HEK293 (cell line): ENCODE data around the gene ARHGAP26.

Experiments
- SP2 ChIP-seq: fragments of 450-650 bp; formaldehyde crosslinking; IDR thresholded peaks from 2 replicates; pipeline ENCODE4 v1.5.1; 2016; ENCODE audit warnings: missing biosample characterization, missing genetic modification characterization
- YY1 ChIP-seq: fragments of 450-650 bp; formaldehyde crosslinking; IDR thresholded peaks from 2 replicates; pipeline ENCODE4 v1.5.1; 2018; ENCODE audit warnings: missing biosample characterization, missing genetic modification characterization
- ZBTB17 ChIP-seq: fragments of 450-650 bp; formaldehyde crosslinking; IDR thresholded peaks from 2 replicates; pipeline ENCODE4 v1.5.1; 2016; ENCODE audit warnings: missing biosample characterization, missing genetic modification characterization
- ZBTB21 ChIP-seq: fragments of 450-650 bp; formaldehyde crosslinking; IDR thresholded peaks from 2 replicates; pipeline ENCODE4 v1.5.1; 2017; ENCODE audit warnings: missing biosample characterization, missing genetic modification characterization
- ZNF302 ChIP-seq: fragments of 450-650 bp; formaldehyde crosslinking; IDR thresholded peaks from 2 replicates; pipeline ENCODE4 v1.5.1; 2016; ENCODE audit warnings: missing biosample characterization, missing genetic modification characterization, low read depth
- ZNF354C ChIP-seq: fragments of 450-650 bp; formaldehyde crosslinking; IDR thresholded peaks from 2 replicates; pipeline ENCODE4 v1.5.1; 2016; ENCODE audit warnings: missing biosample characterization, missing genetic modification characterization, low read depth, borderline replicate concordance
- ZNF555 ChIP-seq: fragments of 450-650 bp; formaldehyde crosslinking; conservative IDR thresholded peaks from 2 replicates; pipeline ENCODE4 v1.5.1; 2017; ENCODE audit warnings: missing biosample characterization, mild to moderate bottlenecking, missing genetic modification characterization, inconsistent platforms
- ZNF664 ChIP-seq: fragments of 450-650 bp; formaldehyde crosslinking; IDR thresholded peaks from 2 replicates; pipeline ENCODE4 v1.5.1; 2016; ENCODE audit warnings: missing biosample characterization, missing genetic modification characterization
- TF ChIP-seq, protein P1 (sequence below): fragments of 450-650 bp; formaldehyde crosslinking; IDR thresholded peaks from 2 replicates; pipeline ENCODE4 v1.5.1; 2016; ENCODE audit warnings: missing biosample characterization, missing genetic modification characterization

DNA sequence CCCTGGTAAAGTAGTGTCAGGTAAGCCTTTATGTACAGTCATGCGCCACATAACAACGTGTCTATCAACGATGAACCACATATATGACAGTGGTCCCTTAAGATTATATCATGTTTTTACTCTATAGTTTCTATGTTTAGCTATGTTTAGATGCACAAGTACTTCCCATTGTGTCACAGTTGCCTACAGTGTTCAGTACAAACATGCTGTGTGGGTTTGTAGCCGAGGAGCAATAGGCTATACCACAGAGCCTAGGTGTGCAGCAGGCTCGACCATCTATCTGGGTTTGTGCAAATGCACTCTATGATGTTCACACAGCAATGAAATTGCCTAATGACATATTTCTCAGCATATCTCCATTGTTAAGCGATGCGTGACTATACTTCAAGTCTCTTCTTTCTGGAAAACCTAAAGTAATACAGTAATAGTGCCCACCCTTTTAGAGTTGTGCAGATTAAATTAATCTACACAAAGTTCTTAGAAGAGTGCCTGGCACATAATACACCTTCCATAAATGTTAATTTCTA is 295.9 kb downstream of the ARHGAP26 start:
- TF ChIP-seq, protein P1, sequence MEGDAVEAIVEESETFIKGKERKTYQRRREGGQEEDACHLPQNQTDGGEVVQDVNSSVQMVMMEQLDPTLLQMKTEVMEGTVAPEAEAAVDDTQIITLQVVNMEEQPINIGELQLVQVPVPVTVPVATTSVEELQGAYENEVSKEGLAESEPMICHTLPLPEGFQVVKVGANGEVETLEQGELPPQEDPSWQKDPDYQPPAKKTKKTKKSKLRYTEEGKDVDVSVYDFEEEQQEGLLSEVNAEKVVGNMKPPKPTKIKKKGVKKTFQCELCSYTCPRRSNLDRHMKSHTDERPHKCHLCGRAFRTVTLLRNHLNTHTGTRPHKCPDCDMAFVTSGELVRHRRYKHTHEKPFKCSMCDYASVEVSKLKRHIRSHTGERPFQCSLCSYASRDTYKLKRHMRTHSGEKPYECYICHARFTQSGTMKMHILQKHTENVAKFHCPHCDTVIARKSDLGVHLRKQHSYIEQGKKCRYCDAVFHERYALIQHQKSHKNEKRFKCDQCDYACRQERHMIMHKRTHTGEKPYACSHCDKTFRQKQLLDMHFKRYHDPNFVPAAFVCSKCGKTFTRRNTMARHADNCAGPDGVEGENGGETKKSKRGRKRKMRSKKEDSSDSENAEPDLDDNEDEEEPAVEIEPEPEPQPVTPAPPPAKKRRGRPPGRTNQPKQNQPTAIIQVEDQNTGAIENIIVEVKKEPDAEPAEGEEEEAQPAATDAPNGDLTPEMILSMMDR (tag by site-specific recombination): no peak
- no peak for TF ChIP-seq ZNF664 (tag by site-specific recombination)
- no peak for TF ChIP-seq ZNF354C
- no peak for TF ChIP-seq YY1 (tag by site-specific recombination)
- no peak for TF ChIP-seq ZBTB21 (tag by site-specific recombination)
- TF ChIP-seq SP2 (tag by site-specific recombination): no peak
- no peak for TF ChIP-seq ZNF302 (tag by site-specific recombination)
- no peak for TF ChIP-seq ZNF555 (tag by site-specific recombination)
- no peak for TF ChIP-seq ZBTB17 (tag by site-specific recombination)
